ENCODE measurements around the gene LYRM4. TPM values are rescaled to one million over a fixed set of nuclear protein-coding genes. Genes with fewer than 3 reads are reported as not detected.

LYRM4 gene
- total and polyA plus RNA-seq, 2 donors (not counting 1 experiment from before 2014, with no cell fraction given), result 14.5 to 31.9 TPM

DNA sequence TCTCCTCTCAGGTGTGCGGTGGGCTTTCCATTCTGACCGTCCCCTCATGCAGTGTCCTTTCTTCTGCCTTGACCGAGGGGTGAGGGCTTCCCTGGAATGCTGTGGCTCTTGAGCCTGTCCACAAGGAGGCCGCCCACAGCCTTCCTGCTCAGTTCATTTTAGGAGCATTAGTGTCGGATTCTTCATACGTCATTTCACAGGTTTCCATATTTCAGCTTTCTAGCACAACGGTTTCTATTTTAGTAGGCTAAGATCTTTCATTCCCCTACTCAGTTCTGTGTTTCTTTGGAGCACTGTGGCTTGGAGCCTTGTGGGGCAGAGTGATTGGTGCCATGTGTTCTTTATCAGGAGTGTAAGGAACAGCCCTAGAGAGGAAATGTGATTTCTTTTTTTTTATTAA, 170.1 kb downstream of the LYRM4 start:
- Histone ChIP-seq H3K79me2 (ENCODE audit: control insufficient read depth, insufficient read depth, low read length) (no peaks in the 10 kb centered on the region), H3K4me2 (ENCODE audit: extremely low read depth, insufficient read depth, low read length) (no peak overlapping the region), H4K20me1 (ENCODE audit: control insufficient read depth, extremely low read depth, insufficient read depth, low read length) (no peaks in the 10 kb centered on the region), H3K27ac (ENCODE audit: insufficient read depth, low read length) (no peak overlapping the region), H3K27me3 (ENCODE audit: control insufficient read depth, insufficient read depth, low read length) (peaks cover 8% of the 10 kb centered on the region), H3K9ac (ENCODE audit: insufficient read depth, low read length) (no peak overlapping the region), H2AFZ (ENCODE audit: low read length) (no peak overlapping the region), H3K9me3 (ENCODE audit: control insufficient read depth, insufficient read depth, low read depth, low read length) (no peaks in the 10 kb centered on the region), H3K4me3 (replicated peaks in 1 of 4; ENCODE audit: control extremely low read depth in 1 of 4, insufficient read depth in 1 of 4, low read depth in 3 of 4, low read length in 4 of 4) (no peak overlapping the region), H3K36me3 (ENCODE audit: control insufficient read depth, insufficient read depth, low read length) (no peaks in the 10 kb centered on the region), H3K4me1 (ENCODE audit: control insufficient read depth, extremely low read depth, insufficient read depth, low read length) (peaks cover 7% of the 10 kb centered on the region)
- DNase-seq (ENCODE audit: low read depth in 2 of 2), result peak in 1 of 2 donors; percentile 27
- TF ChIP-seq EZH2 (IDR thresholded peaks at IDR 0.05; ENCODE audit: low read length, missing control alignments), result no peak
- TF ChIP-seq, protein P1, sequence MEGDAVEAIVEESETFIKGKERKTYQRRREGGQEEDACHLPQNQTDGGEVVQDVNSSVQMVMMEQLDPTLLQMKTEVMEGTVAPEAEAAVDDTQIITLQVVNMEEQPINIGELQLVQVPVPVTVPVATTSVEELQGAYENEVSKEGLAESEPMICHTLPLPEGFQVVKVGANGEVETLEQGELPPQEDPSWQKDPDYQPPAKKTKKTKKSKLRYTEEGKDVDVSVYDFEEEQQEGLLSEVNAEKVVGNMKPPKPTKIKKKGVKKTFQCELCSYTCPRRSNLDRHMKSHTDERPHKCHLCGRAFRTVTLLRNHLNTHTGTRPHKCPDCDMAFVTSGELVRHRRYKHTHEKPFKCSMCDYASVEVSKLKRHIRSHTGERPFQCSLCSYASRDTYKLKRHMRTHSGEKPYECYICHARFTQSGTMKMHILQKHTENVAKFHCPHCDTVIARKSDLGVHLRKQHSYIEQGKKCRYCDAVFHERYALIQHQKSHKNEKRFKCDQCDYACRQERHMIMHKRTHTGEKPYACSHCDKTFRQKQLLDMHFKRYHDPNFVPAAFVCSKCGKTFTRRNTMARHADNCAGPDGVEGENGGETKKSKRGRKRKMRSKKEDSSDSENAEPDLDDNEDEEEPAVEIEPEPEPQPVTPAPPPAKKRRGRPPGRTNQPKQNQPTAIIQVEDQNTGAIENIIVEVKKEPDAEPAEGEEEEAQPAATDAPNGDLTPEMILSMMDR (conservative IDR thresholded peaks at IDR 0.05 in 1 of 2, IDR thresholded peaks at IDR 0.05 in 1 of 2; ENCODE audit: low read depth in 1 of 2, low read length in 2 of 2), result no peak

DNA sequence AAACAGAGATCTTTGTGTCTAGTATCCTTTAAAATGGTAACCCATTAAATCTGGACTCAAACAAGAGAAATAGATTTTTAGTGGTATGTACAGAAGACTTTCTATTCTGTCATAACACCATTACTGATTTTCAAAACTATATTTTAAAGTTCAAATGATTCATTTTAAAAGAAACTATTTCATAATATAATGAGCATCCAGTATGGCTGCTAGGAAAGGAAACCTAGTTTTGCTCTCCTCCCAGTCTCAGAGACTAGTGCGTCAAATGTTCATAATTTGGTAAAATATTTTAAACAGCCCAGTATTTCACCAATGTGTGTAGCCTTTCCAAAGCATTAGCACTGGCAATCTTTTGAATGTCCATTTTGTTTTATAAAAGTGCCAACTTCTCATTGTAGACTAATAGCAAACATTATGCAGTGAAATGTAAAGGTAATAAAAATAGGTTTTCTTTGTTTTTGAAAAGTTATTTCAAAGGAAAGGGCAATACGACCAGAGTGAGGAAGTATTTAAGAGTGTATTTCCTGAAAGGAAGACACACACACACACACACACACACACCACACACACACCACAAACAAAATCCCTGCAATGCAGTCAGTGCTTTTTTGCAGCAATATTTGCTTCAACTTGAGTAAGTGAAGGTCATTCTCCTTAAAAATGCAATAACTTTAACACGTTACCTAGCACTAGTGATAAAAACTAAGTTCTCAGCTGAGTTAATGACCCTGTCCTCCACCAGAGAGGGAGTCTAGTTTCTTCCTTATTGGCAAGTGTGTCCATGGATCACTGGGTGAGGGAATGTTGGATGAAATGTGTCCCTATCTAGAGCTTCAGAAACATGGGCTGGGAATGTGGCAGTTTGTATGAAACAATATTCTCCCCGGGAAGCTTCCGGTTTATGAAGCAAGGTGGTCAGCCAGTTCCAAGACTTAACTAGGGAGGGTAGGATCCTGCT, 171.0 kb downstream of the LYRM4 start:
- Histone ChIP-seq H3K27me3 (ENCODE audit: control insufficient read depth, insufficient read depth, low read length) (peaks cover 8% of the 10 kb centered on the region), H3K4me3 (replicated peaks in 1 of 4; ENCODE audit: control extremely low read depth in 1 of 4, insufficient read depth in 1 of 4, low read depth in 3 of 4, low read length in 4 of 4) (no peak overlapping the region), H3K9me3 (ENCODE audit: control insufficient read depth, insufficient read depth, low read depth, low read length) (no peaks in the 10 kb centered on the region), H3K79me2 (ENCODE audit: control insufficient read depth, insufficient read depth, low read length) (no peaks in the 10 kb centered on the region), H2AFZ (ENCODE audit: low read length) (no peak overlapping the region), H4K20me1 (ENCODE audit: control insufficient read depth, extremely low read depth, insufficient read depth, low read length) (no peaks in the 10 kb centered on the region), H3K27ac (ENCODE audit: insufficient read depth, low read length) (no peak overlapping the region), H3K9ac (ENCODE audit: insufficient read depth, low read length) (no peak overlapping the region), H3K36me3 (ENCODE audit: control insufficient read depth, insufficient read depth, low read length) (no peaks in the 10 kb centered on the region), H3K4me1 (ENCODE audit: control insufficient read depth, extremely low read depth, insufficient read depth, low read length) (peaks cover 6% of the 10 kb centered on the region), H3K4me2 (ENCODE audit: extremely low read depth, insufficient read depth, low read length) (no peak overlapping the region)
- DNase-seq (ENCODE audit: low read depth in 2 of 2), result no peak
- no peak for TF ChIP-seq EZH2 (IDR thresholded peaks at IDR 0.05; ENCODE audit: low read length, missing control alignments)
- TF ChIP-seq, protein P1 (conservative IDR thresholded peaks at IDR 0.05 in 1 of 2, IDR thresholded peaks at IDR 0.05 in 1 of 2; ENCODE audit: low read depth in 1 of 2, low read length in 2 of 2), result no peak

DNA sequence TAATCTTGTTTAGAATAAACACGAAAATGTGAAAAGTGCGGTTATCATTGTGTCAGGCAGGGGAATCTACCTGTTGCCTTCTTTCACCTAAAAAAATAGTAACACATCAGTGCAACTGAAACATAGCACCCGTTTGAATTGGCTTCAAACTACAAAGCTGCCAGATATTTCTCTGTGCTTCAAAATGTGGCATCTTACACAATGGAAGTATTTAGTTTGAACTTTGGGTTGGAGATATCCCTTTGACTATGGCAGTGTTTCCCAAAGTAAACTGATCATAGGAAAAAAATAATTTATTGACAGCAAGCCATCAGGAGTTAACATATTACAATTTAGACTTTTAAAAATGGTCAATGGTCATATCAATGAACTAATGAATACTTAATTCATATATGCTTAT, 172.0 kb downstream of the LYRM4 start:
- Histone ChIP-seq H3K27me3 (ENCODE audit: control insufficient read depth, insufficient read depth, low read length) (peaks cover 8% of the 10 kb centered on the region), H3K4me1 (ENCODE audit: control insufficient read depth, extremely low read depth, insufficient read depth, low read length) (peaks cover 3% of the 10 kb centered on the region), H2AFZ (ENCODE audit: low read length) (no peak overlapping the region), H3K36me3 (ENCODE audit: control insufficient read depth, insufficient read depth, low read length) (no peaks in the 10 kb centered on the region), H4K20me1 (ENCODE audit: control insufficient read depth, extremely low read depth, insufficient read depth, low read length) (no peaks in the 10 kb centered on the region), H3K9me3 (ENCODE audit: control insufficient read depth, insufficient read depth, low read depth, low read length) (no peaks in the 10 kb centered on the region), H3K4me3 (replicated peaks in 1 of 4; ENCODE audit: control extremely low read depth in 1 of 4, insufficient read depth in 1 of 4, low read depth in 3 of 4, low read length in 4 of 4) (no peak overlapping the region), H3K79me2 (ENCODE audit: control insufficient read depth, insufficient read depth, low read length) (no peaks in the 10 kb centered on the region), H3K4me2 (ENCODE audit: extremely low read depth, insufficient read depth, low read length) (no peak overlapping the region), H3K27ac (ENCODE audit: insufficient read depth, low read length) (no peak overlapping the region), H3K9ac (ENCODE audit: insufficient read depth, low read length) (no peak overlapping the region)
- no peak for TF ChIP-seq EZH2 (IDR thresholded peaks at IDR 0.05; ENCODE audit: low read length, missing control alignments)
- TF ChIP-seq, protein P1 (conservative IDR thresholded peaks at IDR 0.05 in 1 of 2, IDR thresholded peaks at IDR 0.05 in 1 of 2; ENCODE audit: low read depth in 1 of 2, low read length in 2 of 2), result no peak
- DNase-seq (ENCODE audit: low read depth in 2 of 2), result no peak
